GM04503 (cell line): Measurements from ENCODE around the gene FBN1.
A peak's percentile ranks its signal among the peaks of the same experiment; 100 is the strongest.

Source experiments
- DNase-seq: peaks from one replicate; pipeline ENCODE4 v3.0.0-alpha.2; 2012; ENCODE audit warnings: low read depth

Gene FBN1

GRCh38 chr15:48396020-48396419, 249.5 kb downstream of the FBN1 start:
- no peak for DNase-seq

GRCh38 chr15:48395521-48396011, 249.9 kb downstream of the FBN1 start:
- DNase-seq: peak; percentile 94

- no peak for DNase-seq
These were observed 250.5 kb downstream of the FBN1 start for GRCh38 chr15:48394970-48395369.

GRCh38 chr15:48393645-48394506, 251.6 kb downstream of the FBN1 start:
- no peak for DNase-seq

GRCh38 chr15:48392356-48392755, 253.2 kb downstream of the FBN1 start:
- DNase-seq: no peak

- no peak for DNase-seq
These were observed 253.6 kb downstream of the FBN1 start for GRCh38 chr15:48391950-48392349.

GRCh38 chr15:48389691-48390143, 255.8 kb downstream of the FBN1 start:
- peak; percentile 65 for DNase-seq

GRCh38 chr15:48388910-48389309, 256.6 kb downstream of the FBN1 start:
- DNase-seq: no peak

- no peak for DNase-seq
These were observed 257.3 kb downstream of the FBN1 start for GRCh38 chr15:48388016-48388851.

GRCh38 chr15:48385031-48385830, 260.3 kb downstream of the FBN1 start:
- DNase-seq: peak; percentile 99

- no peak for DNase-seq
These were observed 260.9 kb downstream of the FBN1 start for GRCh38 chr15:48384616-48385015.

- no peak for DNase-seq
These were observed 262.5 kb downstream of the FBN1 start for GRCh38 chr15:48383031-48383430.

GRCh38 chr15:48381861-48382260, 263.6 kb downstream of the FBN1 start:
- DNase-seq: no peak

- no peak for DNase-seq
These were observed 265.3 kb downstream of the FBN1 start for GRCh38 chr15:48380198-48380597.

GRCh38 chr15:48375767-48376166, 269.7 kb downstream of the FBN1 start:
- DNase-seq: no peak

GRCh38 chr15:48374472-48374871, 271.0 kb downstream of the FBN1 start:
- no peak for DNase-seq

GRCh38 chr15:48373821-48374451, 271.6 kb downstream of the FBN1 start:
- no peak for DNase-seq

- DNase-seq: no peak
These were observed 273.5 kb downstream of the FBN1 start for GRCh38 chr15:48371961-48372360.

- DNase-seq: no peak
These were observed 274.0 kb downstream of the FBN1 start for GRCh38 chr15:48371550-48371949.

GRCh38 chr15:48370460-48370859, 275.0 kb downstream of the FBN1 start:
- peak; percentile 75 for DNase-seq

- no peak for DNase-seq
These were observed 278.0 kb downstream of the FBN1 start for GRCh38 chr15:48367483-48367882.
